SU-DHL-6 (cell line): ENCODE results near the gene DIAPH1.

Source experiments
- CTCF ChIP-seq: fragments of 200-600 bp; sonication (generic); IDR thresholded peaks from one replicate; pipeline ENCODE4 v1.5.1; 2017; ENCODE audit warnings: antibody characterized with exemption, mild to moderate bottlenecking, low read length, moderate library complexity; ENCODE audit not compliant: insufficient read depth, poor library complexity, severe bottlenecking
- EZH2phosphoT487 ChIP-seq: fragments of 200-600 bp; sonication (generic), shearing (Covaris generic); conservative IDR thresholded peaks from 2 replicates; pipeline ENCODE4 v1.6.1; 2018; ENCODE audit warnings: mild to moderate bottlenecking, antibody characterized with exemption, low read length, moderate library complexity, mixed read lengths

GRCh38 chr5:141513627-141514329, 105.0 kb downstream of the DIAPH1 start:
- no peak for TF ChIP-seq CTCF
- TF ChIP-seq EZH2phosphoT487, result no peak
